Subcutaneous abdominal adipose tissue (tissue), 5 donors: Measurements from ENCODE around the gene CIT.

ENCODE experiments used
- H3K27ac ChIP-seq: one replicate; pipeline ENCODE4 v1.7.0; 2013; ENCODE audit warnings: low read depth, mild to moderate bottlenecking, inconsistent platforms, low read length, moderate library complexity
- H3K27me3 ChIP-seq, 5 donors: one replicate each; pipeline ENCODE4 v1.7.0; 2013; ENCODE audit warnings: low read length in 5 of 5, inconsistent platforms in 1 of 5; ENCODE audit not compliant: control insufficient read depth in 5 of 5, insufficient read depth in 4 of 5
- H3K36me3 ChIP-seq, 5 donors: one replicate each; pipeline ENCODE4 v1.7.0; 2013; ENCODE audit warnings: low read length in 5 of 5; ENCODE audit not compliant: control insufficient read depth in 5 of 5, insufficient read depth in 5 of 5
- H3K4me1 ChIP-seq, 5 donors: one replicate each; pipeline ENCODE4 v1.7.0; 2013; ENCODE audit warnings: low read length in 5 of 5, mild to moderate bottlenecking in 3 of 5, moderate library complexity in 1 of 5; ENCODE audit not compliant: control insufficient read depth in 5 of 5, insufficient read depth in 5 of 5
- H3K4me3 ChIP-seq, 5 donors: one replicate each; pipeline ENCODE4 v1.7.0; 2013; ENCODE audit warnings: low read length in 5 of 5, low read depth in 1 of 5
- H3K9ac ChIP-seq, 5 donors: one replicate each; pipeline ENCODE4 v1.7.0; 2013; ENCODE audit warnings: low read length in 5 of 5, mild to moderate bottlenecking in 4 of 5, moderate library complexity in 3 of 5
- H3K9me3 ChIP-seq, 5 donors: one replicate each; pipeline ENCODE4 v1.7.0; 2013; ENCODE audit warnings: low read length in 5 of 5; ENCODE audit not compliant: control insufficient read depth in 5 of 5
- donor health status: healthy.
- donor health status: healthy.
- donor health status: healthy.
- donor health status: healthy.
- donor health status: healthy.

Gene CIT

DNA sequence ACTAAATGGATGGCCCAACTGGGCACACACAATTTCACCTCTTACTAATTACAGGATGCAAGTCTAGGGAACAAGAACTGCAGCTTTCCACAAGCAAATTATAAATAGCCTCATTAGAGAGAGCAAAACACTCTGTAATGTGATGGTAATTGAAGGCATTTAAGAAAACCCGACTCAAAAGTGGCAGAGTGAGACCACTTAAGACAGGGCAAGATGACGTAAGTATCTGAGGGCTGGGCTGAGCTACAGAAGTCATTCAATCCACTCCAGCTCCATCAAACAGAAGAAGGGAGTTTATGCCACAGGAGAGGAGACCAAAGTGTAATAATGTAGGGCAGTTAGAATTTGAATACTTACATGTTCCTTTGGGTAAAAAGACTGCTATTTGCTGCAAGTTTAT lies 118.9 kb downstream of the CIT start:
- no peaks in the 10 kb centered on the region for H3K27me3 ChIP-seq
- no peak overlapping the region for H3K27ac ChIP-seq
- no peaks in the 10 kb centered on the region for H3K36me3 ChIP-seq
- H3K4me1 ChIP-seq = no peaks in the 10 kb centered on the region
- H3K9ac ChIP-seq = no peak overlapping the region
- no peaks in the 10 kb centered on the region for H3K9me3 ChIP-seq
- no peak overlapping the region for H3K4me3 ChIP-seq

DNA sequence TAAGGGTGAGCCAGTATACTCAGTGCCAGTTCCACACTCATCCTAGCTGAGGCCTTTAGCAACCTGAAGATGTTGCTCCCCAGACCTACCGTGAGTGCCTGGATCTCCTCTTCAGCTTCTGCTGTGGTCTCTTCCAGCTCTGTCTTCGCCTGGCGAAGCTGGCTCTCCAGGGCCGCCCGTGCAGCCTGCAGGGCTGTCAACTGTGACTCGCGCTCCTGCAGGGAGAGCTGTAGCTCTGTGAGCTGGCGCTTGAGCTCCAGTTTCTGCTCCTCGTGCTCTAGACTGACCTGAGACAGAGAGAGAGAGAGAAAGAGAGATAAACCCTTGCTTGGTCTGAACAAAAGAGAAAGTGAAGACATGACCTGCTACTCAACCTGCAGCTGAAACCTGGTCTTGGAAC lies 125.2 kb downstream of the CIT start:
- H3K27ac ChIP-seq = no peak overlapping the region
- no peak overlapping the region for H3K4me3 ChIP-seq
- H3K27me3 ChIP-seq = no peaks in the 10 kb centered on the region
- no peaks in the 10 kb centered on the region for H3K4me1 ChIP-seq
- no peaks in the 10 kb centered on the region for H3K36me3 ChIP-seq
- no peaks in the 10 kb centered on the region for H3K9me3 ChIP-seq
- H3K9ac ChIP-seq = no peak overlapping the region

DNA sequence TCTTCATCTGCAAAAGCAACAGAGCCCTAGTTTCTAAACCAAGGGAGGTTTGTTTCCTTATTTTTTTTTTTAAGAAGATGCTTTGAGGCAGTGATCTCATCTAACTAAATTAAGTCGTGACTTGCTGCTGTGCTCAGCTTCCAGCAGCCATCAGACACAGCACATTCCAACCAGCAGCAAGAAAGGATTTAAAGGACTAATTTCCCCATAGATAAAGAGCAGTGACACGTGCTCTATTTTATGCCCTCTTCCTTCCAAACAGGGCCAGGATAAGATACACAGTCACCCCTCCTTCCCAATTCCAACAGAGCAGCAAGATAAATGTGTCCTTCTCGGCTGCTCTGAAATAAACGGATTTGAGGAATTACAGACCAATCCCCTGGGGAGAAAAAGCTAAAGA lies 127.5 kb downstream of the CIT start:
- Histone ChIP-seq H3K27me3 (no peaks in the 10 kb centered on the region), H3K36me3 (no peaks in the 10 kb centered on the region), H3K9ac (no peak overlapping the region), H3K4me3 (no peak overlapping the region), H3K9me3 (peaks cover 0 to 10% (median 3%) of the 10 kb centered on the region in 5 donors), H3K4me1 (no peaks in the 10 kb centered on the region), H3K27ac (no peak overlapping the region)

DNA sequence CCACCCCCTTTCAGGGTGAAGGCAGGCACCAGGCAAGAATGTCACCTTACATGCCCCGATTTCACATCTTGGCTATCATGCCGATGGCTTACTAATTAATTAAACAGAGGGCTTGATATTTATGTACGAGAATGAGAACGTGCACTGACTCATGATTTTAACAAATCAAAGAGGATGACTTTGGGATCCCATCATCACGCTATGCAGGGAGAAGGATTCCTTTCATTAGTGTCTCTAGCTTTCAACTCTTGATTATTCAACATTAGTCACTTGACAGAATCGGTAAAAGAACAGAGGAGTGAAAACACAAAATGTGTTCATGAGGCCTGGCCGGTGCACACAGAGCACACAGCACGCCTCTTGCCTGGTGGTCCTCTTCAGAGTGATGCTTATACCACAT lies 128.6 kb downstream of the CIT start:
- Histone ChIP-seq H3K27me3 (no peaks in the 10 kb centered on the region), H3K9me3 (peaks cover 0 to 10% (median 3%) of the 10 kb centered on the region in 5 donors), H3K27ac (no peak overlapping the region), H3K36me3 (no peaks in the 10 kb centered on the region), H3K4me3 (no peak overlapping the region), H3K9ac (no peak overlapping the region), H3K4me1 (no peaks in the 10 kb centered on the region)

DNA sequence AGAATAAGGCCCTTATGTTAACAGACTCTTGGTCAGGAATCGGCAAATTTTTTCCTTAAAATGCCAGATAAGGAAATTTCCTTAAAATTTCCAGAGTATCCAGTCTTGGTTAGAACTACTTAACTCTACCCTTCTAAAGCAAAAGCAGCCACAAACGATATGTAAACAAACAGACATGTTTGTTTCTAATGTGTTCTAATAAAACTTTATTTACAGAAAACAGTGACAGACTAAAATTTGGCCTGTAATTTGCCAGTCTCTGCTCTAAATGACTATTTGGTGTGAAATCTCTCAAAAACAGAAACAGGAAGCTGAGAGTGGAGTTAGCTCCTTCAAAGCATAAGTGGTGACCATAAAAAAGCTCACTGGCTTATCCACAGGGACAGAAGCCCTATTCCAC lies 131.0 kb downstream of the CIT start:
- H3K4me3 ChIP-seq = no peak overlapping the region
- H3K27me3 ChIP-seq = no peaks in the 10 kb centered on the region
- H3K36me3 ChIP-seq = no peaks in the 10 kb centered on the region
- H3K4me1 ChIP-seq = no peaks in the 10 kb centered on the region
- no peak overlapping the region for H3K27ac ChIP-seq
- H3K9me3 ChIP-seq = peaks cover 0 to 10% (median 4%) of the 10 kb centered on the region in 5 donors
- H3K9ac ChIP-seq = no peak overlapping the region

DNA sequence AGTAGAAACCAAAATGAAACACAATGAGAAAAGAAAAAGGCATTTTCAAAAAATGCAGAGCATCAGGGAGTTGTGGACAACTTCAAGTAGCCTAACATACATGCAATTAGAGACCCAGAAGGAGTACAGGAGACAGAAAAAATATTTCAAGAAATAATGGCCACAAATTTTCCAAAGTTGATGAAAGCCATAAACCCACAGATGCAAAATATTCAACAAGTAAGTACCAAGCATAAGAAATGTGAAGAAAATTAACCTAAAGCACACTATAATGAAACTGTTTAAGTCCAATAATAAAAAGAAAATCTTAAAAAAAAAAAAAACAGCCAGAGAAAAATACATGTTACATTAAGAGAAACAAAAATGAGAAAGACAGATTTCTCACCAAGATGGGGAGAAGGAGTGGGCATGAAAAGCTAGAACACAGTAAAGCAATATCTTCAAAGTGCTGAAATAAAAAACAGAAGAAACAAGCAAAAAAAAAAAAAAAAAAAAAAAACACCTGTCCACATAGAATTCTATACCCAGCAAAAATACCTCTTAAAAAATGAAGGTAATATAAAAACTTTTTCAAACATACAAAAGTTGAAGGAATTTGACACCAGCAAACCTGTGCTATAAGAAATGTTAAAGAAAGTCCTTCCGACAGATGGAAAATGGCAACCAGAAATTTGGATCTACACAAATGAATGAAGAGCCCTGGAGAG lies 132.1 kb downstream of the CIT start:
- Histone ChIP-seq H3K9ac (no peak overlapping the region), H3K4me1 (no peaks in the 10 kb centered on the region), H3K36me3 (no peaks in the 10 kb centered on the region), H3K27me3 (no peaks in the 10 kb centered on the region), H3K27ac (no peak overlapping the region), H3K9me3 (peaks cover 0 to 10% (median 4%) of the 10 kb centered on the region in 5 donors), H3K4me3 (no peak overlapping the region)

DNA sequence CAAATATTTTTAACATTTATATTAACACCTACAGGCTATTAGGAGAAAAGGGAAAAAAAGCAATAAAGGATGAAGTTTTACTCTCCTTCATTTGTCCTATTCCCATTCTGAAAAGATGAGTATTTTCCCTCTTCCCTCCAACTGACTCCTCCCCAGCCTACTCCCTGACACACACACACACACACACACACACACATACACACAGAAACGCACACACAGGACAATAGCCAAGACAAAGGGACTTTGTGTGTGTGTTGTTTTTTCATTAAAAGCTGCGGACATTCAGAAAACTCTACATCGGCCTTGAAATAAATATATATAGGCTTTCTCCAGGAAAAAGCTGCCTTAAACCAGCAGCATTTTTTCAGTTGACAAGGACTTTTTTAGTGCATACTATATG lies 134.4 kb downstream of the CIT start:
- H3K27ac ChIP-seq = no peak overlapping the region
- no peaks in the 10 kb centered on the region for H3K36me3 ChIP-seq
- H3K9me3 ChIP-seq = peaks cover 0 to 10% (median 4%) of the 10 kb centered on the region in 5 donors
- no peaks in the 10 kb centered on the region for H3K27me3 ChIP-seq
- H3K9ac ChIP-seq = no peak overlapping the region
- H3K4me1 ChIP-seq = no peaks in the 10 kb centered on the region
- H3K4me3 ChIP-seq = no peak overlapping the region

DNA sequence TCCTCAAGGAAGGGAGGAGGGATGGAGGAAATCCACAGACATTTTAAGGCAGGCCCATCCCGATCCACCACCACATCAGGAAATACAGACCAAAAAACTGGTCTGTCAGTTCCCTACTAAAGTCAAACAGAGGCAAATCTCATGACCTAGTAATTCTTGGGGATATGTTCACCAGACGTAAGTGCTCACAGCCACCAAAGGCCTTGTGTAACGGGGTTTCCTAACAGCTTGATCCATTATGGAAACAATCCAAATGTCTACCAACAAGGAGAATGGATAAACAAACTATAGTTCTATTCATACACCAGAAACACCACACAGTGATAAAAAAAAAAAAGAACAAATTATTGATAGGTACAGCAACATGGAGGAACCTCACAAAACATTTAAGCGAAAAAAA lies 136.3 kb downstream of the CIT start:
- Histone ChIP-seq H3K4me3 (no peak overlapping the region), H3K27ac (no peak overlapping the region), H3K27me3 (no peaks in the 10 kb centered on the region), H3K36me3 (no peaks in the 10 kb centered on the region), H3K9me3 (peaks cover 0 to 9% (median 4%) of the 10 kb centered on the region in 5 donors), H3K9ac (no peak overlapping the region), H3K4me1 (no peaks in the 10 kb centered on the region)

DNA sequence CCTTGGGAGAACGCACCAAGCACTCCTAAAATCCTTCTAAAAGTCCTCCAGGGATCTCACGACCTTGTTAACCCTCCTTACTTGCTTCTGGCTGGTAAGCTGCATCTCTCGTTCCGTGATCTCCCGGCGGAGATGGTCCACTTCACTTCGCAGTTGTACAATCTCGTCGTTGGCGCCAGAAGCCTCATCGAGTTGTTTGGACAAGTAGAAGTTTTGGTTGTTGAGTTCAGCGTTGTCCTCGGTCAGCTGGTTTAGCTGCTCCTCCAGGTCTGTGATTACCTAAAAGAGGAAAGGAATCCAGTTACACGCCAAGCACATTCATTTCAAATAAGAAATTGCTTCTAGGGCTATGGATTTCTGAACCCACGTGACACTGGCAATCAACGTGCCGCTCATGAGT lies 142.0 kb downstream of the CIT start:
- H3K36me3 ChIP-seq = no peaks in the 10 kb centered on the region
- no peaks in the 10 kb centered on the region for H3K9me3 ChIP-seq
- H3K9ac ChIP-seq = no peak overlapping the region
- H3K27me3 ChIP-seq = peaks cover 0 to 4% (median 0%) of the 10 kb centered on the region in 5 donors
- peaks cover 0 to 2% (median 0%) of the 10 kb centered on the region in 5 donors for H3K4me1 ChIP-seq
- H3K27ac ChIP-seq = no peak overlapping the region
- H3K4me3 ChIP-seq = no peak overlapping the region

DNA sequence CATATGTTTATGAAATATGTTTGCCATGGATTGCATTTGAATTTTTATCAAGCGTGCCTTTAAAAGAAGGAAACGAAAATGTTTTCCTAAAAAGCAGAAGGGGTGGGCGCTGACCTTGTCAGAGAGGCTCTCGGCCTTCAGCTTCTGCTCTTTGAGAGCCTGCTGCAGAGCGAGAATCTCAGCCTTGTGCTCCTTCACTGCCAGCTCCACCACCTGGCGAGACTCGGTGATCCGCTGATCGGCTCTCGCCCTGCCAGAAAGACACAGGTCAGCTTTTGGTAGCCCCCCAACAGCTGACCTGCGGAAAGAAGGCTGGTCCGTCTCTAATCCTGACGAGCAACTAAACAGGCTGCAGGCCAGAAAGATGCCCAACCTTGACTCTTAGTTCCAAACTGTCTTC lies 146.7 kb downstream of the CIT start:
- H3K36me3 ChIP-seq = no peaks in the 10 kb centered on the region
- peaks cover 0 to 4% (median 0%) of the 10 kb centered on the region in 5 donors for H3K27me3 ChIP-seq
- H3K4me1 ChIP-seq = peaks cover 0 to 2% (median 0%) of the 10 kb centered on the region in 5 donors
- no peak overlapping the region for H3K9ac ChIP-seq
- H3K27ac ChIP-seq = no peak overlapping the region
- no peaks in the 10 kb centered on the region for H3K9me3 ChIP-seq
- no peak overlapping the region for H3K4me3 ChIP-seq
